Astrocyte (in vitro differentiated cells and primary cell): ENCODE measurements around the gene MYH7B. TPM values are rescaled to one million over a fixed set of nuclear protein-coding genes. Genes with fewer than 3 reads are reported as not detected.

Source experiments
- DNase-seq: peaks from one replicate; pipeline ENCODE4 v3.0.0-alpha.2; 2010; ENCODE audit warnings: low read depth
- FAIRE-seq: peaks from 2 replicates; lab custom pipeline; 2011; peaks lifted over from hg19 to GRCh38; lab: Jason Lieb, UNC
- H2AFZ ChIP-seq: 2 replicates; pipeline ENCODE4 v1.6.0; 2012; ENCODE audit warnings: low read depth, low read length, inconsistent platforms
- H3K27ac ChIP-seq: 2 replicates; pipeline ENCODE4 v1.5.1; 2011; ENCODE audit warnings: low read depth, low read length, inconsistent platforms
- H3K27me3 ChIP-seq: 2 replicates; pipeline ENCODE4 v1.6.0; 2011; ENCODE audit warnings: low read length, inconsistent platforms; ENCODE audit not compliant: insufficient read depth
- H3K36me3 ChIP-seq: 2 replicates; pipeline ENCODE4 v1.5.1; 2011; ENCODE audit warnings: low read length, inconsistent platforms; ENCODE audit not compliant: insufficient read depth
- H3K4me1 ChIP-seq: 2 replicates; pipeline ENCODE4 v1.5.1; 2011; ENCODE audit warnings: low read length, inconsistent platforms; ENCODE audit not compliant: insufficient read depth
- H3K4me2 ChIP-seq: 2 replicates; pipeline ENCODE4 v1.6.0; 2012; ENCODE audit warnings: low read length, inconsistent platforms
- H3K4me3 ChIP-seq: 2 replicates; pipeline ENCODE4 v1.5.1; 2011; ENCODE audit warnings: low read depth, mild to moderate bottlenecking, low read length, inconsistent platforms; ENCODE audit not compliant: insufficient read depth
- H3K79me2 ChIP-seq: 2 replicates; pipeline ENCODE4 v1.6.0; 2012; ENCODE audit warnings: mild to moderate bottlenecking, low read length, inconsistent platforms; ENCODE audit not compliant: insufficient read depth
- H3K9ac ChIP-seq: 2 replicates; pipeline ENCODE4 v1.6.0; 2012; ENCODE audit warnings: mild to moderate bottlenecking, low read length, inconsistent platforms
- H3K9me3 ChIP-seq: 2 replicates; pipeline ENCODE4 v1.5.1; 2012; ENCODE audit warnings: low read depth, mild to moderate bottlenecking, low read length, inconsistent platforms; ENCODE audit not compliant: insufficient read depth
- H4K20me1 ChIP-seq: 2 replicates; pipeline ENCODE4 v1.6.0; 2012; ENCODE audit warnings: low read length, inconsistent platforms; ENCODE audit not compliant: insufficient read depth
- H3K27ac Mint-ChIP-seq: one replicate; pipeline ENCODE4 v1.8.0; 2021; ENCODE audit warnings: mild to moderate bottlenecking, mixed read lengths; ENCODE audit not compliant: unreplicated experiment
- H3K27me3 Mint-ChIP-seq: one replicate; pipeline ENCODE4 v1.8.0; 2021; ENCODE audit warnings: low read depth, mixed read lengths; ENCODE audit not compliant: unreplicated experiment
- H3K36me3 Mint-ChIP-seq: one replicate; pipeline ENCODE4 v1.8.0; 2021; ENCODE audit warnings: low read depth, mixed read lengths; ENCODE audit not compliant: unreplicated experiment
- H3K4me1 Mint-ChIP-seq: one replicate; pipeline ENCODE4 v1.8.0; 2021; ENCODE audit warnings: low read depth, mixed read lengths; ENCODE audit not compliant: unreplicated experiment
- H3K4me3 Mint-ChIP-seq: one replicate; pipeline ENCODE4 v1.8.0; 2021; ENCODE audit warnings: mild to moderate bottlenecking, moderate library complexity, mixed read lengths; ENCODE audit not compliant: unreplicated experiment
- H3K9me3 Mint-ChIP-seq: one replicate; pipeline ENCODE4 v1.8.0; 2021; ENCODE audit warnings: mild to moderate bottlenecking, mixed read lengths; ENCODE audit not compliant: unreplicated experiment
- CTCF ChIP-seq: IDR thresholded peaks from 2 replicates; pipeline ENCODE4 v1.5.1; 2011; ENCODE audit warnings: low read depth, mild to moderate bottlenecking, inconsistent platforms, low read length, moderate library complexity; ENCODE audit not compliant: insufficient read depth
- EZH2 ChIP-seq: IDR thresholded peaks from 2 replicates; pipeline ENCODE4 v1.6.1; 2012; ENCODE audit warnings: mild to moderate bottlenecking, low read length, inconsistent platforms; ENCODE audit not compliant: insufficient read depth
- total RNA-seq: library from RNA; stranded (reverse); gene quantifications from 2 replicates; pipeline ENCODE4 v1.2.1, GENCODE V29; 2021

MYH7B gene
- total RNA-seq, 1 donor from 2014 or later: 0.11 TPM

GRCh38 chr20:34985461-34986310, 30.0 kb downstream of the MYH7B start:
- H3K27me3 ChIP-seq: peaks cover 8% of the 10 kb centered on the region
- no peaks in the 10 kb centered on the region for H3K4me1 ChIP-seq
- Mint-ChIP-seq H3K9me3 (no peaks in the 10 kb centered on the region), H3K27ac (peak overlapping the region; percentile 67), H3K4me1 (peaks cover 2% of the 10 kb centered on the region), H3K27me3 (peaks cover 13% of the 10 kb centered on the region), H3K4me3 (no peak overlapping the region), H3K36me3 (peaks cover 7% of the 10 kb centered on the region)
- no peak overlapping the region for H3K9ac ChIP-seq
- TF ChIP-seq CTCF: no peak
- no peak for TF ChIP-seq EZH2
- DNase-seq (no peak), FAIRE-seq (no peak)
- H3K27ac ChIP-seq: no peak overlapping the region
- H3K9me3 ChIP-seq: no peaks in the 10 kb centered on the region
- H4K20me1 ChIP-seq: no peaks in the 10 kb centered on the region
- no peak overlapping the region for H3K4me2 ChIP-seq
- no peaks in the 10 kb centered on the region for H3K36me3 ChIP-seq
- no peaks in the 10 kb centered on the region for H3K79me2 ChIP-seq
- H2AFZ ChIP-seq: no peak overlapping the region
- H3K4me3 ChIP-seq: no peak overlapping the region

GRCh38 chr20:34986311-34987287, 30.9 kb downstream of the MYH7B start:
- H3K27me3 Mint-ChIP-seq: peaks cover 13% of the 10 kb centered on the region
- Histone ChIP-seq H3K4me3 (no peak overlapping the region), H2AFZ (no peak overlapping the region), H3K27ac (no peak overlapping the region), H3K9ac (no peak overlapping the region), H3K27me3 (peaks cover 8% of the 10 kb centered on the region), H3K36me3 (no peaks in the 10 kb centered on the region), H3K9me3 (no peaks in the 10 kb centered on the region), H3K4me2 (no peak overlapping the region), H4K20me1 (no peaks in the 10 kb centered on the region), H3K4me1 (no peaks in the 10 kb centered on the region), H3K79me2 (no peaks in the 10 kb centered on the region)
- H3K36me3 Mint-ChIP-seq: peaks cover 12% of the 10 kb centered on the region
- DNase-seq (no peak), FAIRE-seq (no peak)
- peaks cover 2% of the 10 kb centered on the region for H3K4me1 Mint-ChIP-seq
- peak overlapping the region; percentile 34 for H3K27ac Mint-ChIP-seq
- no peaks in the 10 kb centered on the region for H3K9me3 Mint-ChIP-seq
- H3K4me3 Mint-ChIP-seq: no peak overlapping the region
- no peak for TF ChIP-seq EZH2
- no peak for TF ChIP-seq CTCF
